A172 (cell line): ENCODE results near the gene CLDN19. TPM values are rescaled to one million over a fixed set of nuclear protein-coding genes. Genes with fewer than 3 reads are reported as not detected.
"Not testable (repeated sequence)": the region's sequence is repeated elsewhere in the genome, so short reads cannot be mapped to it uniquely, and the experiment has no call there.

ENCODE experiments used
- DNase-seq: peaks from one replicate; pipeline ENCODE4 v3.0.0-alpha.2; 2015; ENCODE audit warnings: low spot score
- total RNA-seq: library from RNA; depleted of rRNA; stranded (reverse); fragments of >200 nt; shearing (Covaris generic); gene quantifications from 2 replicates; pipeline ENCODE4 v1.2.3, GENCODE V29; 2014

Gene CLDN19
- total RNA-seq, 1 experiment from 2014 or later = not detected

DNA sequence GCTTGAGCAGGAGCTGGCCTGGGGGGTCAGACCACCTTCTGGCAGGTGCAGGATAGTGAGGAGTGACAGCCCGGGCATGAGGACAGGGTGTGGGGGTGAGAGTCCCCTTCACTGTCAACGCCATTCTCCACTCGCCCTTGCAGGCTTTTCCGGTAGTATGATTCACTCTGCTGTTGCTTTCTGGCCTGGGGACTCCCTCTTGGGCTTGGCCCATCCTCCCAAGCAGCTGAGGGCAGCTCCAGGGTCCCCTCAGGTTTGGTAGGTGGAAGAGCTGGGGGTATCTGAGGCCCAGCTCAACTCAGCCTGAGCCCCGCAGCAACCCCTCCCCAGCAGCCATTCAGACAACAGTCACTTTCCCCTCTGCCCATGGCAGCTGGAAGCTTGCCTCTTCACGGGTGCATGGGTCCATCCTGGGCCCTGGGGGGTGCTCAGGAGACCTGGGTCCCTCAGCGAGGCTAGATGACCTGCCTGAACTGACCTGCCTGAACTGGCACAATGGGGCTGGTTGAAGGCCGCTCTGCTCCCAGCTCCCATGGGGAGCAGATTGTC, 1.3 kb downstream of the CLDN19 start:
- no peak for DNase-seq

DNA sequence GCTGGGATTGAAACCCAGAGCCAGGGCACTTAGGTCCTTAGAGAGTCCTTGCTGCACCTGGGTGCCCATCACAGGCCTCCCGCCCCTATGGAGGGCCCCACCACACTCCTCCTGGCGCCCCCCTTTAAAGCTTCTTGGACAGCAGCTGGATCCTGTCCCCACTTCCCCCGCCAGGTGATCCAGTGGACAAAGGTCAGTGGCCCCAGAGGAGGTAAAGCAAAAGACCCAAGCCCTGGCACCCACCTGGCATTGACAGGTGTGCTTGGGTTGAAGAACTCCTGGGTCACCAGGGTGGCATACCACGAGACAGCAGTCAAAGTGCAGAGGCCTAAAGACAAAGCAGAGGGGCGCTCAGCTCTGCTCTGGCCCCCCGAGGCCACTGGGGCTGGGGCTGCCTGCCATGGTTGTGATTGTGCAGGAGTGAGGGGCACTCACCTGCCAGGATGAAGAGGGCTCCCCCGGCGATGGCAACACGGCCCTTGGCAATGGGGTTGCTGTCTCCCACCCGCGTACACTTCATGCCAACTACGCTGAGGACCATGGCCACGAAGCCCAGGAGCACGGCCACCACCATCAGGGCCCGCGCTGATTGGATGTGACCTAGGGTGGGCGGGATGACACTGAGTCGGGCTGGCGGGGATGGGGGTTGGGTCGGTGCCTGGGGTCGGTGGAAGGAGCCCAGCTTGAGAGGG, 1.9 kb downstream of the CLDN19 start:
- no peak for DNase-seq

DNA sequence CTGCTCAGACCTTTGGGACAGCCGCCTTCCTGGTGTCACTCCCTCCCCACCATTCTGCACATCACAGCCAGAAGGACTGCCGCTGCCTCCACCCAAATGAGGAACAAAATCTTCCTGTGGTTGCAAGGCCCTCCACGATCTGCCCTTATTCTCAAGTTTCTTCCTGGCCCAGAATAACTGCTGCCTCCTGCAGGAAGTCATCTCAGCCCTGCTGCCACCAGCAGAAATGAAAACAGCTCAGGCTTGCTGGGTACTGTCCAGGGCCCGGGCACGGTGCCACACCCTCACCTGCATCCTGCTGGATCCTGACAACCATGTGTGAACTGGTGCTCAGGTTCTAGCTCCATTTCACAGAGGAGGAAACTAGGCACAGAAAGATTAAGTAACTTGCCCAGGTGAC, 2.8 kb downstream of the CLDN19 start:
- no peak for DNase-seq

- no peak for DNase-seq
Observed at GRCh38 chr1:42736571-42737200, 3.4 kb downstream of the CLDN19 start.

GRCh38 chr1:42736152-42736551, 3.9 kb downstream of the CLDN19 start:
- DNase-seq = peak; percentile 11

GRCh38 chr1:42735477-42736105, 4.4 kb downstream of the CLDN19 start:
- no peak for DNase-seq

DNA sequence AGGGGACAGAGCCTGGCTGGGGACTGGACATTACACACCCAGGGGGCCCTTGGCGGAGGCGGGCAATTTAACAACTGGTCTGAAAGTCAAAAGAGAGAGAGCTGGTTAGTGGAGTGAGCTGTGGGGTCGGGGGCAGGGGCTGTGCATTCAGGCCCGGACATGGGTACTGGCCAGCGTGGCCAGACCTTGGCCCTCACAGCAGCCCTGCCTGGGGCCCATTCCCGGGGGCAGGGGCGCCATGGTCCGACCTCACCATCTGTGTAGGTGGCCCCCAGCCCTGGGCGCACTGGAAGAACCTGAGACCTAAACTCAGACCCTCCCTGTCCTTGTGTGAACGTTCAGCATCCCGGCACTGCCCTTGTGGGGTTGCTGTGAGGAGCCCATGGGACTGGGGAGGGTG, 5.0 kb downstream of the CLDN19 start:
- DNase-seq = no peak

DNA sequence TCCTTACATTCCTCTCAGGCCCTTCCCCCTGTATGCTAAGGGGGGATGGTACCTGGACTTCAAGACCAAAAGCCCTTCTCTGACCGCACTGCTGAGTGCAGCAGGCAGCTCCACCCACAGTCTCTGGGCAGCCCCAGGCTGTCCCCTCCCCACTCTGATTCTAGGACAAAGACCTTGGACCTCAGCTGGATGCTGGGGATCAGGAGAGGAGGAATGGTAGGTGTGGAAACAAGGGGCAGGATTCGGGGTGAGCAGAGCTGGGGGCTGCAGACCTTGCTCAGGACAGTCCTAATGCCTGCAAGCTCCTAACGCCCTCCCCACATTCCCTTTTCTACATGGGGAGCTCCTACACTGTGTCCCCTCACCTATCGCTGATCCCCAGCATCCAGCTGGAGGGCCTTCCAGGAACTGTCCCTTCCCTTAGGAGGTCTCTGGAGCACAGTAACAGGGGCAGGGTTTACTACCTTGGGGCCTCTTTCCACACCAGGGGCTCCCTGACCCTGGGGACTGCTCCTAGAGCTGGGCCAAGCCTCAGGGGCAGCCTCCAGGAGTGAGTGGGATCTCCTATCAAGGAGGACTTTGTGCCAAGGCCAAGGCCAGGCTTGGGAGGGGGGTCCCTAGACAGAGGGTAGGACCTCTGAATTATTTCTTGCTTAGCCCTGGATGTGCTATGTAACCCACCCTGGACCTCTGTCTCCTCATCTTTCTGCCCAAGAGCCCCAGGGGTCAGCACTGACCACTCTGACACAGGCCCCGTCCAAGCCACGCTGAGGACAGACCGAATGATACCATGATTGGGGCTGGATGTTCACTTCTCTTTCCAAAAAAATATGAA, 5.6 kb downstream of the CLDN19 start:
- DNase-seq = no peak

DNA sequence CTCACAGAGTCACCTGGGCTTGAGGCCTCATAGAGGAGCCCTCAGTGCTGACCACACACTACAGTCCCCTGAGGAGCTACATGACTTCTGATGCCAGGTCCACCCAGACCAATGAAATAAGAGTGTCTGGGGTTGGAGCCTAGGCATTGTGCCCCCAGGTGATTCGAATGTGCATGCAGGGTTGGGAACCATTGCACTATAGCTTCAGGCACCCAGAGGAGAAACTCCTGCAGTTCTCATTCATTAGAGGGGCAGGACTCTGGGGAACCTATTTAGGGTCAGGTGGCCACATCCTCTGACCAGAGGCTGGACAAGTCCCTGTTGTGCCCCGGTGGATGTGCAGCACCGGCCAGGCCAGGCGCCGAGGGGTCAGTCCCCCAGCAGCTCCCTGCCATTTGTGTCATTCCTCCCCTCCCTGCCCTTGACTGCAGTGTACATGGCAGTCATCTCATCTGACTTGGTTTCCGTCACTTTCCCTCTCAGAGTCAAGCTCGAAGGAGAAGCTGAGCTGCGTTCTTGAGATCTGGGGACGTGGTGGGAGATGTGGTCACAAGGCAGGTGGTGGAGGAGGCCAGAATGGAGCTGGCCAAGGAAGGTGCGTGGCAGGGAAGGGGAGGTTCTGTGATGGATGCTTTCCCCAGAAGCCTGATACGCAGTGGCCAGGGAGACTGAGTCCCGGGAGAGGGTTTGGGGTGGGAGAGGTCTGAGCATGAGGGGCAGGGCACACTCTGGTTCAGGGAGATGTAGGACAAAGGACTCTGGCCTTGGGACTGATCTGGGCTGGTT, 6.4 kb downstream of the CLDN19 start:
- DNase-seq = no peak

DNA sequence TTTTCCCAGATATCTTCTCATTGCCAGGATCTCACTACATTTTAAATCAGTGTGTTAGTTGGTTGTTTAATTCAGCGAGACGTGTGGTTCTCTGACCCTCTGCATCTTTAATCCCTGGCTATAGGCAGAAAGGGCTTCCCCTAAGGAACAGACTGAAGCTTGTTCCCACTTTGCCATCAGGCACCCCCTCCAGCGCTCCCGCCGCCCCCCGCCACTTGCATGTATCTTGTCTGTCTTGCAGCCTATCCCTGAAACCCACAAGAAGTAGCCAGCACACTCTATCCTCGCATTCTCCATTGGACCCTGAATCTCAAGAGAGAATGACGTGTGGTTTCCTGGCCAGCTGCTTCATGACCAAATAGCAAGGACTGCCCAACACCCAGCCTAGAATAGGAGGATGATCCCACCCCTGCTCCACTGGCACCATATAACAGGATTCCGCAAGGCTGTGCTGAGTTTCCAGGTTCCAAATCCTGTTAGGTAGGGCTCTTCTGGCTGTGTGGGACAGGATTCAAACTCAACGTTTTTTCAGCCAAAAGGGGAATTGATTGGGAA, 7.8 kb downstream of the CLDN19 start:
- no peak for DNase-seq

DNA sequence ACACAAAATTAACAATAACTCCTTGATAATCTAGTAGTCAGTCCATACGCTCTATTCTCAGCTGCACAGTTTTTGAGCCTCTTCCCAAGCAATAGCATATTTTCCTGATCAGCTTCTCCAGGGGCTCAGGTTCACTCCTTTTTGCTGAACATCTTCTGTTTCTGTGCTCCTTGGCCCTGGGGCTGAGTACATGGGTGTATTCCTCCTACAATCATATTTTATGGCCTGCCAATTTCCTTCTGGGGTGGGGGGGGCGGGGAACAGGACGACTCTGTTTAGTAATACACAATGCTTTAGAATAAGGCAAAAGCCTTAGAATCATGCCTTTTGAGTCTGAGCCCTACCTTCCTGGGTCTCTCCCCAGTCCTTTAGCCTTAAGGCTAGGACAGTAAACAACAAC, 8.5 kb downstream of the CLDN19 start:
- no peak for DNase-seq

DNA sequence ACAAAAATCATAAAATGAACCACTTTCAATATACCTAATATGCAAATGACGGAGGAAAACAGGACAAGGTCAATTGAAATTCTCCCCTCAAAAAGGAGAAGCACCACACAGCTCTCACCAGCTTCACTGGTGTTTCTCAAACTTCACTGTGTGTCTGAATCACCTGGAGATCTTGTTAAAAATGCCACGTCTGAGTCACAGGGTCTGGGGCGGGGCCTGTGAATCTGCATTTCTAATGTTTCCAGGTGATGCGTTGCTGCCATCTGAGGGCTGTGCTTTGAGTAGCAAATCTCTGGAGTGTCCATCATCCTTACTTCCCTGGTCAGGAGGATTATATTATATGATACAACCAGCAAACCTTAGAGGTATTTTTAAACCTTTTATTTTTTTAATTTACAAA, 9.0 kb downstream of the CLDN19 start:
- DNase-seq = peak; percentile 19

DNA sequence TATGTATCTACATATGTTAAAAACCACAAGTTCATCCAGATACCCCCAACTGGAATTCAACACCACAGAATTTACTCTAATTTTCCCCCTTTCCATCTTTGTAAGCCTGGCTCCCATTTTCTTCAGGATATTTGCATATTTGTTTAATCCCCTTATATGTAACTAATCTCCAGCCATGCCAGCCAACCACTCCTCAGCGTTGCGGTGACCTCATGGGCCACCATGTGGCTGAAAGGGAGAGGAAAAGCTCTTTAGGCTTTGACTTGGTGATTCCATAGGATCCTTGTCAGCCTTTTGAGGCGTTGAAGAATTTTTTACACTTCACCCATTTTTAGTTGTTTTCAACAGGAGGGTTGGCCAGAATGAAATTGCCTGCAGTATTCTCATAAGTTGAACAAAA, 10.0 kb downstream of the CLDN19 start:
- no peak for DNase-seq

DNA sequence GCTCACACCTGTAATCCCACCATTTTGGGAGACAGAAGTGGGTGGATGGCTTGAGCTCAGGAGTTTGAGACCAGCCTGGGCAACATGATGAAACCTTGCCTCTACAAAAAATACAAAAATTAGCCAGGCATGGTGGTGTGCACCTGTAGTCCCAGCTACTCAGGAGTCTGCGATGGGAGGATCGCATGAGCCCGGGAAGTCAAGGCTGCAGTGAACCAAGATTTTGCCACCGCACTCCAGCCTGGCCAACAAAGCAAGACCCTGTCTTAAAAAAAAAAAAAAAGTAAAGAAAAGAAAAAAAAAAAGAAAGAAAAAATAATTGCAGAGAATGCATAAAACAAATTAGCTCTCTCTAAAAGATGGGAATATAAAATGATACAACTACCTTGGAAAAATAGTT, 14.2 kb downstream of the CLDN19 start:
- DNase-seq = not testable (repeated sequence)

DNA sequence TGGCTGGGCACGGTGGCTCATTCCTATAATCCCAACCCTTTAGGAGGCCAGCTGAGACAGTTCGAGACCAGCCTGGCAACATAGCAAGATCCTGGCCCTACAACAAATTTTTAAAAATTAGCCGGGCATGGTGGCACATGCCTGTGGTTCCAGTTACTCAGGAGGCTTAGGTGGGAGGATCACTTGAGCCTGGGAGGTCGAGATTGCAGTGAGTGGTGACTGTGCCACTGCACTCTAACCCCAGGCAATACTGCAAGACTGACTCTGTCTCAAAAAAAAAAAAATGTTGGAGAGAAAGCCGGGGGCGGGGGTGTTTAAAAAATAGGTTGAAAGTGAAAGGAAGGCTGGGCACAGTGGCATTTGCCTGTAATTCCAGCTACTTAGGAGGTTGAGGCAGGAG, 16.5 kb downstream of the CLDN19 start:
- DNase-seq = no peak

DNA sequence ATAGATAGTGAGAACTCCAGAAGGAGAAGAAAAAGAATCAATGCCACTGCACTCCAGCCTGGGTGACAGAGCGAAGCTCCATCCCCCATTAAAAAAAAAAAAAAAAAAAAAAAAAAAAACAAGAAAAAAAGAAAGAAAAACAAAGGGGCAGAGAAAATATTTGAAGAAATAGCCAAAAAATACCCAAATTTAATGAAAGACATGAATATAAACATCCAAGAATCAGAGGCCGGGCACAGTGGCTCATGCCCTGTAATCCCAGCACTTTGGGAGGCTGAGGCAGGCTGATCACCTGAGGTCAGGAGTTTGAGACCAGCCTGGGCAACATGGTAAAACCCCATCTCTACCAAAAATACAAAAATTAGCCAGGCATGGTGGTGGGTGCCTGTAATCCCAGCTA, 17.6 kb downstream of the CLDN19 start:
- not testable (repeated sequence) for DNase-seq

GRCh38 chr1:42721926-42722325, 18.1 kb downstream of the CLDN19 start:
- DNase-seq = no peak

DNA sequence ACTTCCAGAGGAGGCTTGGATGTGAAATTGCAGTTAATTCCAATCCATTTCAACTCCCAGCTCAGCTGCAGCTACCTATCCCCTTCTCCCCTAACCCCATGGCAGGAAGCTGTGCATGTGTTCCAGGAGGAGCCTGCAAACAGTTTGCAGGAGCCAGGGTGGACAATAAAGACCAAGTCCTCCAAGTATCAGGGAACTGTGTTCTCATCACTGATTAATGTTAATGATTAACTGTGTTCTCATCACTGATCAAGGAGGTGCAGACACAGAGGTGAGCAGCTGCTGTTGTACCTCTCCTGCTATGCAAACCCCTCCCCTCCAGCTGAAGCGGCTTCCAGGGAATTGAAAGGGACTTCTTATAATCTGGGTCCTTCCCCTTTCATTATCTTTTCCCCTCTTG, 19.2 kb downstream of the CLDN19 start:
- DNase-seq = no peak

GRCh38 chr1:42714441-42714840, 25.6 kb downstream of the CLDN19 start:
- not testable (repeated sequence) for DNase-seq

DNA sequence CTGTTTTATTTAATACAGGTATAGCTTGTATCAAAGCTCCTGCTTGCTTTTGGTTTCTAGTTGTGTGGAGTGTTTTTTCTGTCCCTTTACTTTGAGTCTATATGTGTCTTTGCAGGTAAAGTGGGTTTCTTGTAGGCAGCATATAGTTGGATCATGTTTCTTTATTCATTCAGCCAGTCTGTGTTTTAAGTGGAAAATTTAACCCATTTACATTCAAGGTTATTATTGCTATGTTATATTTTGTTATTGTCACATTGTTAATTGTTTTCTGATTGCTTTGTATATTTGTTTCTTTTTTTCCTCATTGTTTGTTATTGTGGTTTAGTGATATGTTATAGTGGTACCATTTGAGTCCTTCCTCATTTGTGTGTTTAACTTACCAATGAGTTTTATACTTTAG, 26.7 kb downstream of the CLDN19 start:
- DNase-seq = no peak

DNA sequence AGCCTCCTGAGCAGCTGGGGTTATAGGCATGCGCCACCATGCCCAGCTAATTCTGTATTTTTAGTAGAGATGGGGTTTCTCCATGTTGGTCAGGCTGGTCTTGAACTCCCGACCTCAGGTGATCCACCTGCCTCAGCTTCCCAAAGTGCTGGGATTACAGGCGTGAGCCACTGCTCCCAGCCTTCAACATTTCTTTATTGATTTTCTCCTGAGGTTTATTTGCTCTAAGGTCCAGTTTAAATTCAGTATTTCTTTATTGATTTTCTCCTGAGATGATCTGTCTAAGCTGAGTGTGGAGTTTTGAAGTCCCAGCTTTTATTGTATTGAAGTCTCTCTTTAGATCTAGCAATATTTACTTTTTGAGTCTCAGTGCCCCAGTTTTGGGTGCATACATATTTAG, 27.2 kb downstream of the CLDN19 start:
- not testable (repeated sequence) for DNase-seq
